GM12874 (cell line): Measurements from ENCODE around the gene CMBL.

Experiments used
- CTCF ChIP-seq: IDR thresholded peaks from 2 replicates; pipeline ENCODE4 v1.5.1; 2011; ENCODE audit warnings: low read depth, mild to moderate bottlenecking, control low read depth, low read length, moderate library complexity; ENCODE audit not compliant: insufficient read depth

CMBL gene

GRCh38 chr5:10319202-10319851 lies 11.6 kb upstream of the CMBL start:
- TF ChIP-seq CTCF = no peak

- TF ChIP-seq CTCF = no peak
Observed at GRCh38 chr5:10317825-10318682, 10.4 kb upstream of the CMBL start.

- TF ChIP-seq CTCF = no peak
Observed at GRCh38 chr5:10315824-10316509, 8.3 kb upstream of the CMBL start.

DNA sequence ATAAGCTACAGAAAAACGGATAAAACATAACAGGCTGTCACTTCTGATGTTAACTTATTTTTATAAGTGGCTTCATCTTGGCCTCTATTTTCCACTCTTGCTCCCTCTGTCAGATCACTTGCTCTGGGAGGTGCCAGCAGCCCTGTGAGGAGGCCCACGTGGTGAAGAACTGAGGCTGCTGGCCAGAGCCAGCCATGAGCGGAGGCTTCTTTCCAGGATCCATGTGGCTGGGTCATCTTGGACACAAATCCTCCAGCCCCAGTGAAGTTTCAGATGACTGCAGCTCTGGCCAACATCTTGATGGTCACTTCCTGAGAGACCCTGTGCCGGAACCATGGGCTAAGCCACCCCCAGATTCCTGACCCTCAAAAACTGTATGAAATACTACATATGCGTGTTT lies 7.5 kb upstream of the CMBL start:
- no peak for TF ChIP-seq CTCF

GRCh38 chr5:10311595-10312425 lies 4.1 kb upstream of the CMBL start:
- TF ChIP-seq CTCF = no peak

DNA sequence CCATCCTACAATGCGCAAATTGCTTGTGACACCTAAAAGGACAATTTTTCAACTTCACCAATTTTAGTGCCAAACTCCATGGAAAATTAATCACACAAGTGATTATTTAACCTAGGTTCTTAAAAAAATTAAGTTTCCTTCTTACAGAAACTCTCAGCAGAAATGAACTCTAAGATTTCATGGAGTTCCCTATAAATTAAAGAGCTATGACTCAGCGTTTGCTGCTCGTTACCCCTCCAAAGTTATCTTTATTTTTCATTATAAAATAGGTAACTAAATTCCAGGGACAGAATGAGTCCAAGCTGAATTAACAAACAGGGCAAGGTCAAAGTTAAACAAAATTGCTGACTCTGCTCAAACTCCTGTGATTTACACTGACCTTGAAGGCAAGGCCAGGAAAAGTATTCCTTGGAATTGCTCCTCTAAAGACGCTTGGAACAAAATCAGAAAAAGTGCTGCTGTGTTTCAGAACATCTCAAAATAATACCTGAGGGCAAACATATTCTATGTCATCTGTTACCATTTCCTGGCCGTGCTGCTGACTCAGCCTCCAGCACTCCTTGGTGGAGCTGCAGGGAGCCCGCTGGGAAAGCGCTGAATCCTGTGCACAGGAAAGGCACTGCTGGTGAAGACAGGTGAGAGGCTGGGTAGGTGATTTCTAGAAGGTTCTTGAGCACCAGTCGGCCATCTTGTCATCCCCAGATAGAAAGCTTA lies 2.5 kb upstream of the CMBL start:
- no peak for TF ChIP-seq CTCF
